ENCODE results near the gene GK. TPM values are rescaled to one million over a fixed set of nuclear protein-coding genes. Genes with fewer than 3 reads are reported as not detected.

Gene GK
- total RNA-seq, 6 experiments from 2014 or later, result 23.6 to 121 (median 73.2) TPM

DNA sequence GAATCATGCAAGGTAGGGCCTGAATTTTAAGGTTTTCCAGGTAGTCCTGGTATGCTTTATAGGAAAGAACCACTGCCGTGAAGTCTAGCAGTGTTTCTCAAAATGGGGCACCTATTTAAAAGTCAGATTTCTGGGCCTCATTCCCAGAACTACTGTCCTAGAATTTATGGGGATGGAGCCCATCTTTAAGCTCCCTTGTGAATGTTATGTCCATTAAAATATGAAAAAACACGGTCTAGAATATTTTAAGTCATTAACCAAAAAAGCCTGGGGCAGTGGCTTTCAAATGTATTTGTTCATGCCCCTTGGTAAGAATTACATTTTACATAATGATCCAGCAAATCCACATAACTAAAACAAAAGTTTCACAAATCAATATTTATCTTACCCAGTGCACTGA lies 35.4 kb downstream of the GK start:
- 46% methylated on average over 2 of the region's 2 CpGs for WGBS (ENCODE audit: insufficient coverage, low coverage, low lambda C conversion rate, missing lambda C conversion rate)
- Histone ChIP-seq H3K36me3 (no peaks in the 10 kb centered on the region), H3K4me3 (no peak overlapping the region), H3K4me1 (peaks cover 0 to 13% (median 2%) of the 10 kb centered on the region in 4 donors), H3K9me3 (no peaks in the 10 kb centered on the region), H3K27me3 (no peaks in the 10 kb centered on the region), H3K27ac (peak overlapping the region in 1 of 3 donors; percentile 57)
- TF ChIP-seq CTCF (IDR thresholded peaks at IDR 0.05), result no peak
- TF ChIP-seq POLR2A (IDR thresholded peaks at IDR 0.05), result no peak
- no peak for DNase-seq
- peak in 1 of 4 donors; percentile 14 for ATAC-seq
- intact Hi-C loops (cut with DNase I), result no loop called here

GRCh38 chrX:30689116-30689515 lies 35.9 kb downstream of the GK start:
- Histone ChIP-seq H3K4me1 (peaks cover 0 to 13% (median 2%) of the 10 kb centered on the region in 4 donors), H3K9me3 (no peaks in the 10 kb centered on the region), H3K27me3 (no peaks in the 10 kb centered on the region), H3K4me3 (no peak overlapping the region), H3K27ac (peak overlapping the region in 1 of 3 donors; percentile 57), H3K36me3 (no peaks in the 10 kb centered on the region)
- intact Hi-C loops (cut with DNase I), result no loop called here
- peak; percentile 20 for TF ChIP-seq POLR2A (IDR thresholded peaks at IDR 0.05)
- no peak for TF ChIP-seq CTCF (IDR thresholded peaks at IDR 0.05)
- ATAC-seq (peak in 3 of 4 donors; percentile 19 to 53 (median 52)), DNase-seq (no peak)

DNA sequence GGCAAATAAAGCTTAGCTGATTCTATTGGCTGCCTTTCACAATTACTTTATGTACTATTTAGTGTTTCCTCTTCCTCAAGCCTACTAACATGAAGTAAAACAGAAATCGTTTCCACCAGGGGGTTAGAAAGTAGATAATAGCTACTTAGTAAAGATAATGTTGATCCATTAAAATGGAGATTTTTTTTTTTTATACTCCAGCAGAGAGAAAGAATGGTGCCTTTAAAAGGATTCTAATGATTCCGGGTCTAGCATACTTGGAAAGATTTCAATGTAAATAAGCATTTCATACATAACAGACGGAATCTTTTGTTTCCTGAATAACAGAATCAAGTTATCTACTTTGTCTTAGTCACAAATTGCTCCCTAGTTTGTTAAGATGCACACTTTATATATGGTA lies 37.1 kb downstream of the GK start:
- WGBS (ENCODE audit: insufficient coverage, low coverage, low lambda C conversion rate, missing lambda C conversion rate), result 13% methylated on average over 3 of the region's 3 CpGs
- H3K4me1 ChIP-seq, result peaks cover 0 to 18% (median 5%) of the 10 kb centered on the region in 4 donors
- intact Hi-C loops (cut with DNase I), result no loop called here
- no peaks in the 10 kb centered on the region for H3K36me3 ChIP-seq
- no peaks in the 10 kb centered on the region for H3K9me3 ChIP-seq
- no peaks in the 10 kb centered on the region for H3K27me3 ChIP-seq
- peak in 1 of 4 donors; percentile 18 for ATAC-seq
- H3K4me3 ChIP-seq, result no peak overlapping the region
- H3K27ac ChIP-seq, result peak overlapping the region in 1 of 3 donors; percentile 20
- no peak for DNase-seq
- TF ChIP-seq POLR2A (IDR thresholded peaks at IDR 0.05) (no peak), CTCF (IDR thresholded peaks at IDR 0.05) (no peak)

- DNase-seq (no peak), ATAC-seq (peak; percentile 45 to 89 (median 68))
- H3K4me1 ChIP-seq, result peaks cover 0 to 11% (median 5%) of the 10 kb centered on the region in 4 donors
- H3K4me3 ChIP-seq, result no peak overlapping the region
- no peaks in the 10 kb centered on the region for H3K27me3 ChIP-seq
- TF ChIP-seq POLR2A (IDR thresholded peaks at IDR 0.05), result no peak
- no peak for TF ChIP-seq CTCF (IDR thresholded peaks at IDR 0.05)
- 14% methylated on average over 4 of the region's 4 CpGs for WGBS (ENCODE audit: insufficient coverage, low coverage, low lambda C conversion rate, missing lambda C conversion rate)
- peak overlapping the region; percentile 61 to 68 (median 61) for H3K27ac ChIP-seq
- no peaks in the 10 kb centered on the region for H3K9me3 ChIP-seq
- intact Hi-C loops (cut with DNase I), result no loop called here
- H3K36me3 ChIP-seq, result peaks cover 0 to 6% (median 0%) of the 10 kb centered on the region in 4 donors
Observed at GRCh38 chrX:30693999-30694650, 40.9 kb downstream of the GK start.

Measured in right lobe of liver (tissue), 6 donors.